ENCODE measurements around the gene DCLK1.

- TF ChIP-seq POLR2A (IDR thresholded peaks at IDR 0.05) (no peak), CTCF (IDR thresholded peaks at IDR 0.05) (no peak), EP300 (IDR thresholded peaks at IDR 0.05) (no peak)
These were observed 34.4 kb downstream of the DCLK1 start for GRCh38 chr13:36096461-36097416.
